OCI-LY1 (cell line): ENCODE measurements around the gene UNG.

ENCODE experiments used
- H2AFZ ChIP-seq: fragments of 200-600 bp; sonication (generic), shearing (Covaris generic); 2 replicates; pipeline ENCODE4 v1.6.0; 2014; ENCODE audit warnings: antibody characterized with exemption, mild to moderate bottlenecking, low read length
- H3F3A ChIP-seq: fragments of 200-600 bp; sonication (generic), shearing (Covaris generic); 2 replicates; pipeline ENCODE4 v1.6.0; 2014; ENCODE audit warnings: mild to moderate bottlenecking, antibody characterized with exemption, low read length, moderate library complexity; ENCODE audit not compliant: insufficient read depth
- H3K27ac ChIP-seq: fragments of 200-600 bp; sonication (generic); 2 replicates; pipeline ENCODE4 v1.5.1; 2014; ENCODE audit warnings: low read length, mixed run types, mild to moderate bottlenecking, low read depth; ENCODE audit not compliant: poor library complexity, severe bottlenecking
- H3K27me3 ChIP-seq: fragments of 200-600 bp; sonication (generic); 2 replicates; pipeline ENCODE4 v1.6.0; 2014; ENCODE audit warnings: antibody characterized with exemption, mild to moderate bottlenecking, low read length, moderate library complexity; ENCODE audit not compliant: insufficient read depth
- H3K36me3 ChIP-seq: fragments of 200-600 bp; sonication (generic); 2 replicates; pipeline ENCODE4 v1.6.1; 2014; ENCODE audit warnings: mild to moderate bottlenecking, antibody characterized with exemption, low read length, moderate library complexity, mixed read lengths; ENCODE audit not compliant: insufficient read depth
- H3K4me1 ChIP-seq: fragments of 200-600 bp; sonication (generic); 2 replicates; pipeline ENCODE4 v1.5.1; 2014; ENCODE audit warnings: mild to moderate bottlenecking, low read length, moderate library complexity; ENCODE audit not compliant: insufficient read depth, severe bottlenecking
- H3K4me2 ChIP-seq: fragments of 200-600 bp; sonication (generic), shearing (Covaris generic); 2 replicates; pipeline ENCODE4 v1.6.1; 2014; ENCODE audit warnings: low read length
- H3K4me3 ChIP-seq: fragments of 200-600 bp; sonication (generic); 2 replicates; pipeline ENCODE4 v1.5.1; 2014; ENCODE audit warnings: low read length, low read depth, mild to moderate bottlenecking, mixed read lengths; ENCODE audit not compliant: poor library complexity, severe bottlenecking
- H3K79me2 ChIP-seq: fragments of 200-600 bp; shearing (Covaris generic); 2 replicates; pipeline ENCODE4 v1.6.1; 2016; ENCODE audit warnings: mixed run types, low read length, mixed read lengths; ENCODE audit not compliant: insufficient read depth
- H3K9ac ChIP-seq: fragments of 200-600 bp; sonication (generic), shearing (Covaris generic); 2 replicates; pipeline ENCODE4 v1.6.1; 2014; ENCODE audit warnings: mild to moderate bottlenecking, low read length, mixed read lengths
- H3K9me2 ChIP-seq: fragments of 200-600 bp; sonication (generic), shearing (Covaris generic); 2 replicates; pipeline ENCODE4 v1.6.1; 2014; ENCODE audit warnings: low read depth, mild to moderate bottlenecking, low read length, mixed read lengths
- H3K9me3 ChIP-seq: fragments of 200-600 bp; shearing (Covaris generic); 2 replicates; pipeline ENCODE4 v1.6.1; 2014; ENCODE audit warnings: low read length, mixed read lengths
- H4K20me1 ChIP-seq: fragments of 200-600 bp; sonication (generic), shearing (Covaris generic); 2 replicates; pipeline ENCODE4 v1.6.0; 2016; ENCODE audit warnings: mild to moderate bottlenecking, low read length; ENCODE audit not compliant: insufficient read depth
- CTCF ChIP-seq: fragments of 200-600 bp; sonication (generic), shearing (Covaris generic); IDR thresholded peaks from 2 replicates; pipeline ENCODE4 v1.5.1; 2017; ENCODE audit warnings: mild to moderate bottlenecking, antibody characterized with exemption, low read length, moderate library complexity, mixed read lengths
- EZH2 ChIP-seq: fragments of 200-600 bp; sonication (generic), shearing (Covaris generic); IDR thresholded peaks from 2 replicates; pipeline ENCODE4 v1.8.0; 2017; ENCODE audit warnings: borderline replicate concordance, mixed run types, mild to moderate bottlenecking, antibody characterized with exemption, low read length, moderate library complexity, mixed read lengths

The UNG gene

DNA sequence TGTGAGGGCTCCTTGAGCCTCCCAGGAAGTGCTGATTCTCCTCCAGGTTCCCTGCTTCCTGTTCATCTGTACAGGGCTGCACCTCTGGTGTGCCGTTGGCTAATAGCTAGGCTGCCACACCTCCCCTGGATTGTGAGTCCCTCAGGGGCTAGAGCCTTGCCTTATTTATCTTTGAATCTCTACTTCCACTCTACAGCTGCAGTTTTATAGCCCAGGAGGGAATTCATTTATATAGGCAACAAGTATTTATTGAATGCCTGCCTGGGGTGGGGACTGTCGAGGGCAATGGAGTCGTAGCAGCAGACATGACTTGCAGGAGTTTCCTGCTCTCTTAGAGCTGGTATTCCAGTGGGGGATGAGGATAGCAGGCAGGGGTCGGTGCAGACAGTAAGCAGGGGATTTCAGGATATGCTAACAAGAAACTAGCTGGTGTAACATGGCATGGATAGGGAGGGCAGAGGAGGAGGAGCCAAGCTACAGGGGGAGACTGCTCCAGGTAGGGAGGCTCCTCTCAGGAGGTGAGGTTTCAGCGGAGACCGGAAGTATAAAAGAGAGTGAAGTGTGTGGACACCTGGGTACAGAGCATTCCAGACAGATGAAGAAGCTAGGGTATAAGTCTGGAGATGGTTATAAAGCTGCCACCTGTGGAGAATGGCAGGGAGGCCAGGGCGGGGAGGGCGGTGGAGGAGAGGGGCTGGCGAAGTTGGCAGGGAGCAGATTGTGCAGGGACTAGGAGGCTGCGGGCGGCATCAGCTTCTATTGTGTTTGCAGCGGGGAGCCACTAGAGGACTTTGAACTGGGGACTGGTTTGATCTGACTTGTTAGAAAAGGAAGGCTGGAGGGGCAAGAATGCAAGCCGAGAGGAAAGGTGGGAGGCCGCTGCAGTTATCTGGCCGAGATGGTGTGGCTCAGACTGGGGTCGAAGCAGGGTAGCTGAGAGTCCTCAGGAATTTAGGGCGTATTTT, 27.8 kb upstream of the UNG start:
- Histone ChIP-seq H3K27ac (no peak overlapping the region), H3K79me2 (no peaks in the 10 kb centered on the region), H3K9me2 (no peaks in the 10 kb centered on the region), H3K4me1 (no peaks in the 10 kb centered on the region), H3K9me3 (no peaks in the 10 kb centered on the region), H4K20me1 (no peaks in the 10 kb centered on the region), H3K4me2 (no peak overlapping the region), H3K27me3 (no peaks in the 10 kb centered on the region), H3K4me3 (no peak overlapping the region), H3K9ac (no peak overlapping the region), H3K36me3 (peaks cover 17% of the 10 kb centered on the region), H2AFZ (no peak overlapping the region), H3F3A (no peaks in the 10 kb centered on the region)
- no peak for TF ChIP-seq CTCF
- no peak for TF ChIP-seq EZH2

GRCh38 chr12:109074866-109075265, 22.5 kb upstream of the UNG start:
- H3K4me2 ChIP-seq, result no peak overlapping the region
- no peaks in the 10 kb centered on the region for H4K20me1 ChIP-seq
- H3K36me3 ChIP-seq, result peaks cover 23% of the 10 kb centered on the region
- no peaks in the 10 kb centered on the region for H3K4me1 ChIP-seq
- TF ChIP-seq CTCF (no peak), EZH2 (no peak)
- H3K27ac ChIP-seq, result no peak overlapping the region
- no peaks in the 10 kb centered on the region for H3K79me2 ChIP-seq
- H3K27me3 ChIP-seq, result no peaks in the 10 kb centered on the region
- H2AFZ ChIP-seq, result no peak overlapping the region
- H3K9me2 ChIP-seq, result no peaks in the 10 kb centered on the region
- H3F3A ChIP-seq, result no peaks in the 10 kb centered on the region
- H3K9ac ChIP-seq, result no peak overlapping the region
- no peaks in the 10 kb centered on the region for H3K9me3 ChIP-seq
- H3K4me3 ChIP-seq, result no peak overlapping the region

DNA sequence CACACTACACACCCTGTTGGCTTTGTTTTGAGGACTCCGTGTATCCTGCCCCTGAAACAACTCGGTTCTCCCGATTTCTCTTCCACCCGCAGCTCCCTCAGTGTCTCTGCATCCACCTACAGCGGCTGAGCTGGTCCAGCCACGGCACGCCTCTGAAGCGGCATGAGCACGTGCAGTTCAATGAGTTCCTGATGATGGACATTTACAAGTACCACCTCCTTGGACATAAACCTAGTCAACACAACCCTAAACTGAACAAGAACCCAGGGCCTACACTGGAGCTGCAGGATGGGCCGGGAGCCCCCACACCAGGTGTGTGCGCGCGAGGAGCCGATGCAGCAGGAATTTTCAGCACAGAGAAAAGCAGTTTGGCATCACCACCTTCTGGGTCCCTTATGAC, 14.6 kb upstream of the UNG start:
- H3K27me3 ChIP-seq, result no peaks in the 10 kb centered on the region
- TF ChIP-seq CTCF (no peak), EZH2 (no peak)
- no peak overlapping the region for H3K4me2 ChIP-seq
- H3K9ac ChIP-seq, result no peak overlapping the region
- no peaks in the 10 kb centered on the region for H3F3A ChIP-seq
- no peaks in the 10 kb centered on the region for H3K4me1 ChIP-seq
- H3K36me3 ChIP-seq, result peaks cover 20% of the 10 kb centered on the region
- no peak overlapping the region for H2AFZ ChIP-seq
- no peaks in the 10 kb centered on the region for H4K20me1 ChIP-seq
- no peaks in the 10 kb centered on the region for H3K79me2 ChIP-seq
- no peak overlapping the region for H3K4me3 ChIP-seq
- H3K27ac ChIP-seq, result no peak overlapping the region
- H3K9me3 ChIP-seq, result no peaks in the 10 kb centered on the region
- no peaks in the 10 kb centered on the region for H3K9me2 ChIP-seq
